ENCODE results near the gene TWSG1.
A peak's percentile ranks its signal among the peaks of the same experiment; 100 is the strongest.
"Not testable (repeated sequence)": the region's sequence is repeated elsewhere in the genome, so short reads cannot be mapped to it uniquely, and the experiment has no call there.

The TWSG1 gene

DNA sequence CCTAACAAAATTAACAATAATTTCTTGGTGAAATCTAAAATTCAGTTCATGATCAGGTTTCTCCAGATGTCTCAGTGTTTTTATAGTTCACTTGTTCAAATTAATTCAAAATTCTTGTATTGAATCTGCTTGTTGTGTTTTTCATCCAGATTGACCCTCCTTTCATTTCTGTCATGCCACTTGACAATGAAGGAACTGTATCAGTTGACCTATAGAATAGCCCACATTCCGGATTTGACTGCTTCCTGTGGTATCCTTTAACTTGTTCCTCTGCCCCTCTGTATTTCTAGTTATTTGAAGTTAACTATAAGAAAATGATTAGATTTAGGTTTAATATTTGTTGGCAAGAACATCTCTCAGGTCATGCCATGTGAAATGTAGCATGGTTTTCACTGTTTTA lies 53.3 kb downstream of the TWSG1 start:
- TF ChIP-seq, protein P1, sequence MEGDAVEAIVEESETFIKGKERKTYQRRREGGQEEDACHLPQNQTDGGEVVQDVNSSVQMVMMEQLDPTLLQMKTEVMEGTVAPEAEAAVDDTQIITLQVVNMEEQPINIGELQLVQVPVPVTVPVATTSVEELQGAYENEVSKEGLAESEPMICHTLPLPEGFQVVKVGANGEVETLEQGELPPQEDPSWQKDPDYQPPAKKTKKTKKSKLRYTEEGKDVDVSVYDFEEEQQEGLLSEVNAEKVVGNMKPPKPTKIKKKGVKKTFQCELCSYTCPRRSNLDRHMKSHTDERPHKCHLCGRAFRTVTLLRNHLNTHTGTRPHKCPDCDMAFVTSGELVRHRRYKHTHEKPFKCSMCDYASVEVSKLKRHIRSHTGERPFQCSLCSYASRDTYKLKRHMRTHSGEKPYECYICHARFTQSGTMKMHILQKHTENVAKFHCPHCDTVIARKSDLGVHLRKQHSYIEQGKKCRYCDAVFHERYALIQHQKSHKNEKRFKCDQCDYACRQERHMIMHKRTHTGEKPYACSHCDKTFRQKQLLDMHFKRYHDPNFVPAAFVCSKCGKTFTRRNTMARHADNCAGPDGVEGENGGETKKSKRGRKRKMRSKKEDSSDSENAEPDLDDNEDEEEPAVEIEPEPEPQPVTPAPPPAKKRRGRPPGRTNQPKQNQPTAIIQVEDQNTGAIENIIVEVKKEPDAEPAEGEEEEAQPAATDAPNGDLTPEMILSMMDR (conservative IDR thresholded peaks at IDR 0.05) = no peak

DNA sequence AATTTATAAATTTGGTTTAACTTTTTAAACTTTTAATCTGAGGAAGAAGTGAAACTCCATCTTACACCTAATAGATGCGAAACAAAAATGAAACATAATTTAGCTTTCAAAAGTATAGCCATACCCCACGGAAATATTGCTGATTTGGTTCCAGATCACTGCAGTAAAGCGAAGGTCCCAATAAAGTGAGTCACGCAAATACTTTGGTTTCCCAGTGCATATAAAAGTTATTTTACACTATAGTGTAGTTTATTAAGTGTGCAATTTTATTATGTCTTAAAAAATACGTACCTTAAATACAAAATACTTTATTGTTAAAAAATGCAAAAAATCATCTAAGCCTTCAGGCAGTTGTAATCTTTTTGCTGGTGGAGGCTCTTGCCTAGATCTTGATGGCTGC lies 55.1 kb downstream of the TWSG1 start:
- no peak overlapping the region for H3K27ac ChIP-seq
- TF ChIP-seq, protein P1 (conservative IDR thresholded peaks at IDR 0.05) = no peak

More for the DNA sequence above, 53.3 kb downstream of the TWSG1 start:
- no peak overlapping the region for H3K27ac ChIP-seq

DNA sequence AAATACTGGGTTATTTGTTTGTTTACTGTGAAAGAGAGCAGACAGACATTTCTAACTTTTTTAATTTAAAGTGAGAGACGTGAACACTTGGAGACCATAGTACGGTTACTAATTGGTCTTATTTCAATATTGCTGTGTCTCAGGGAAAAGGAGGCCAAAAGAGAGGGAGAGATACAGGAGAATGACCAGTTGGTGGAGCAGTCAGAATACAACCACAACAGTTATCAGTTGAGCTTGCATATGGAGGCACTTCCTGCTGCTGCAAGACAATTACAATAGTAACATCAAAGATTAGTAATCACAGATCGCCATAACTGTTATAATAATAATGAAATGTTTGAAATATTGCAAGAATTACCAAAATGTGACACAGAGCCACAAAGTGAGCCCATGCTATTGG lies 58.2 kb downstream of the TWSG1 start:
- TF ChIP-seq, protein P1 (conservative IDR thresholded peaks at IDR 0.05) = peak; percentile 30
- no peak overlapping the region for H3K27ac ChIP-seq

DNA sequence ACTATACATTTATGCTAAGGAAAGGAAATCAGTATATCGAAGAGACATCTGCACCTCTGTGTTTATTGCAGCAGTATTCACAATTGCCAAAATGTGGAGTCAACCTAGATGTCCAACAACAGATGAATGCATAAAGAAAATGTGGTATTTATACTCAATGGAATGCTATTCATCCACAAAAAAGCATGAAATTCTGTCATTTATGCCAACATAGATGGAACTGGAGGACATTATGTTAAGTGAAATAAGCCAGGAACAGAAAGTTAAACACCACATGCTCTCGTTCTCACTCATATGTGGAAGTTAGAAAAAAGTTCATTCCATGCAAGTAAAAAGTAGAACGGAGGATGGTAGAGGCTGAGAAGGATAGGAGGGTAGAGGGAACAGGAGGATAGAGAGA lies 59.5 kb downstream of the TWSG1 start:
- H3K27ac ChIP-seq = no peak overlapping the region
- TF ChIP-seq, protein P1 (conservative IDR thresholded peaks at IDR 0.05) = no peak

DNA sequence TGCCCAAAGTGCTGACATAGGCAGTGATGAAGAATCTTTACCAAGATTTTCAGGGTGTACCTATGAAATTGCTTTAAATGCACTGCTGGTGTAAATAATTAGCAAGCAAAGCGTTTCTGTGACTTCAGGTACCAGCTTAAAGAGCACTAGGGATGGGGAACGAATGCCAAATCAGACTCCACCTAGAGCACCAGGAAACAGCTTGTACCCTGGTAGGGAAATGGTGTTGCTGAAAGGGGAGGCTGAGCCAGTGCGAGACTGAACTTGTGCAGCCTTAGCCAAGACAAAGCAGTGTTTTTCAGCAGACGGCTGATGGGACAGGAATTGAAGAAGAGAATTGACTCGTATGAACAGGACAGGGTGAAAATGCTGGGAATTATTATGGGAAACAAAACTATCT lies 65.6 kb downstream of the TWSG1 start:
- no peak overlapping the region for H3K27ac ChIP-seq
- TF ChIP-seq, protein P1 (conservative IDR thresholded peaks at IDR 0.05) = no peak

DNA sequence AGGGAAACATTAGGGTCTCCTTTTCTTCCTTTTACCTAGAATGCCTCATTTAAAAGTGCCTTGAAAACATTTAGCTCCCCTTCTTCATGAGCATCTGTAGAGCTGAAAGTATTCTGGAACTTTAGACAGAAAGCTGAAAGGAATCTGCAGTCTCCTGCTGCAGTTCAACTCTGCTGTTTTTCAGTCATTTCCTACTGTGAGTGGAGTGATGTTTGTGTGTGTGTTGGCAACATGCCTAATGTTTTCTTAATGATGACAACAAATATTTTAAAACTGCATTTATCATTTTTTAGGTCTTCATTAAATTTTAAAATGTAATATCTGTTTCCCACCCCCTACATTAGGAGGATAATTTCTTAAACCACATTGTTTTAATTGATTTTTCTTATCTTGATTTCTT lies 66.6 kb downstream of the TWSG1 start:
- TF ChIP-seq, protein P1 (conservative IDR thresholded peaks at IDR 0.05) = no peak
- H3K27ac ChIP-seq = peak overlapping the region; percentile 14; the same call in 1 of the 2 replicates

DNA sequence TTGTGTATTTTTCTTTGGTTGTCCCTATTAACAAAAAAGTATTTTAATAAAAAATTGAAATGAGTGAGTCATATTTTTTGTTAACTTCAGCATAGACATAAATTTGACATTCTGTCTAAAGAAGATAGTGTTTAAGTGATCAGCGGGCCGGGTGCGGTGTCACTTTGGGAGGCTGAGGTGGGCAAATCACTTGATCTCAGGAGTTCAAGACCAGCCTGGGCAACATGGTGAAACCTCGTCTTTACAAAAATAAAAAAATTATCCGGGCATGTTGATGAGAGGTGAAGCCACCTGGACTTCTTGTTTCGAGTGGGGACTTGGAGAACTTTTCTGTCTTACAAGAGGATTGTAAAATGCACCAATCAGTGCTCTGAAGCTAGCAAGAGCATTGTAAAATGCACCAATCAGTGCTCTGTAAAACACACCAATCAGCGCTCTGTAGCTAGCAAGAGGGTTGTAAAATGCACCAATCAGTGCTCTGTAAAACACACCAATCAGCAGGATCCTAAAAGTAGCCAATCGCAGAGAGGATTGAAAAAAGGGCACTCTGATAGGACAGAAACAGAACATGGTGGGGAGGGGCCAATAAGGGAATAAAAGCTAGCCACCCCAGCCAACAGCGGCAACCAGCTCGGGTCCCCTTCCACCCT lies 67.9 kb downstream of the TWSG1 start:
- not testable (repeated sequence) for H3K27ac ChIP-seq

DNA sequence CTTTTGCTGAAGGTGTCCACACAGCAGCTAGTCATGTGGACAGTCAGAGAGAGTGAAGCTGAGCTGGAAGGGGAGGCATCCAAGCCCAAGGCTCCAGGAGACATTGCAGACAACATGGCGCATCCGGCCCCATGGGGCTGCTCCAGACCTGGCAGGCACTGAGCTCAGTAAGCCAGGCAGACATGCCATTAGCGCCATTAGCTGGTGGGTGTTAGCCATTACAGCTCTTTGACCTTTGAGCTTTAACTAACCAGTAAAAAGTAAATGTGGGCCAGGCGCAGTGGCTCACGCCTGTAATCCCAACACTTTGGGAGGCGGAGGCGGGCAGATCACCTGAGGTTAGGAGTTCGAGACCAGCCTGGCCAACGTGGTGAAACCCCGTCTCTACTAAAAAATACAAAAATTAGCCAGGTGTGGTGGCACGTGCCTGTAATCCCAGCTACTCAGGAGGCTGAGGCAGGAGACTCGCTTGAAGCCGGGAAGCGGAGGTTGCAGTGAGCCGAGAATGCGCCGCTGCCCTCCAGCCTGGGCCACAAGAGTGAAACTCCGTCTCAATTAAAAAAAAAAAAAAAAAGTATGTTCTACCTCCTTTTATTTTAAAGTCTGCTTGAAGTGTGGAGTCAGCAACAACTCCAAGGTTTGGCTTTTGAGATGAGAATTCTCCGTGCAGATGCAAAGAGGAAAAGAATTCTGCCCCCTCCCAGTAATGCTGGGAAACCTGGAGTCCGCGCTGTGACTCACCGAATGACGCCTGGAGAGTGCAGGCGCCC lies 69.4 kb downstream of the TWSG1 start:
- H3K27ac ChIP-seq = no peak overlapping the region
- TF ChIP-seq, protein P1 (conservative IDR thresholded peaks at IDR 0.05) = no peak

Measured in VCaP (cell line).